Sigmoid colon (tissue), 7 donors: ENCODE results near the gene TEKT5. TPM values are rescaled to one million over a fixed set of nuclear protein-coding genes. Genes with fewer than 3 reads are reported as not detected.
"Not testable (repeated sequence)": the region's sequence is repeated elsewhere in the genome, so short reads cannot be mapped to it uniquely, and the experiment has no call there.

Experiments
- DNase-seq: peaks from one replicate; pipeline ENCODE4 v3.0.0-alpha.2; 2019
- H3K27ac ChIP-seq, 4 donors: fragments of 200-600 bp; sonication (generic); one replicate each; pipeline ENCODE4 v1.5.1; 2016 to 2019; ENCODE audit warnings: mild to moderate bottlenecking in 1 of 4
- H3K27me3 ChIP-seq, 3 donors: fragments of 200-600 bp; sonication (generic); one replicate each; pipeline ENCODE4 v1.5.1; 2019; ENCODE audit warnings: mild to moderate bottlenecking in 1 of 3
- H3K36me3 ChIP-seq, 4 donors: fragments of 200-600 bp; sonication (generic); one replicate each; pipeline ENCODE4 v1.5.1; 2016 to 2019
- H3K4me1 ChIP-seq, 4 donors: fragments of 200-600 bp; sonication (generic); one replicate each; pipeline ENCODE4 v1.5.1; 2017 to 2019
- H3K4me3 ChIP-seq, 4 donors: fragments of 200-600 bp; sonication (generic); one replicate each; pipeline ENCODE4 v1.5.1; 2017 to 2019; ENCODE audit warnings: mild to moderate bottlenecking in 2 of 4, moderate library complexity in 1 of 4
- H3K9me3 ChIP-seq, 4 donors: fragments of 200-600 bp in 3 of 4; sonication (generic) in 3 of 4; one replicate each; pipeline versions ENCODE4 v1.5.1 to v1.6.1; 2013 to 2019
- EP300 ChIP-seq, 4 donors: sonication (generic); formaldehyde crosslinking; IDR thresholded peaks; one replicate each; pipeline ENCODE4 v1.6.1; 2017; ENCODE audit warnings: antibody characterized with exemption in 4 of 4
- POLR2A ChIP-seq, 2 donors: fragments of 450-650 bp; IDR thresholded peaks; one replicate each; pipeline ENCODE4 v1.6.1; 2016; ENCODE audit warnings: antibody characterized with exemption in 2 of 2, mild to moderate bottlenecking in 2 of 2, moderate library complexity in 2 of 2
- POLR2AphosphoS5 ChIP-seq, 4 donors: sonication (generic); formaldehyde crosslinking; IDR thresholded peaks; one replicate each; pipeline ENCODE4 v1.6.1; 2017; ENCODE audit warnings: antibody characterized with exemption in 4 of 4
- WGBS, 2 donors: extraction: QIAGEN DNeasy Blood & Tissue Kit; methylation state at CpG; one replicate each; pipeline ENCODE4 v1.1.7; 2013; 5-methylcytosine and 5-hydroxymethylcytosine counted together
- intact Hi-C: fragments of 100-400 bp; cut with DNase I; formaldehyde crosslinking; loops from one replicate; pipeline ENCODE4 v1.15.1; 2023
- polyA plus RNA-seq, 3 donors: library from polyadenylated mRNA; stranded (reverse); fragments of 200-250 nt; gene quantifications; one replicate each; pipeline ENCODE4 v1.2.3, GENCODE V29; 2013
- total RNA-seq, 4 donors: library from RNA; depleted of rRNA; stranded (reverse); fragments of >200 nt; gene quantifications; one replicate each; pipeline ENCODE4 v1.1.0, GENCODE V29; 2016
- TF ChIP-seq, protein P1 (sequence below), 4 experiments: fragments of 450-650 bp in 3 of 4; fragments of 200-600 bp in 1 of 4; IDR thresholded peaks; one replicate each; pipeline ENCODE4 v1.5.1; 2016 to 2019; ENCODE audit warnings: antibody characterized with exemption in 4 of 4, mild to moderate bottlenecking in 3 of 4, moderate library complexity in 2 of 4
- donor health status: healthy with polysubstance abuse.
- donor health status: Bipolar disorder and iron deficiency.
- donor health status: healthy.

Gene TEKT5
- total and polyA plus RNA-seq, 7 donors = 0.09 to 2.1 (median 0.83) TPM; not detected in 4

- H3K4me1 ChIP-seq = peaks cover 0 to 18% (median 14%) of the 10 kb centered on the region in 4 donors
- WGBS, 2 donors = 83 to 87% methylated on average over 3 of the region's 3 CpGs
- H3K4me3 ChIP-seq = no peak overlapping the region
- H3K9me3 ChIP-seq = no peaks in the 10 kb centered on the region
- no peak for DNase-seq
- TF ChIP-seq POLR2A (IDR thresholded peaks at IDR 0.05) = no peak
- no peak for TF ChIP-seq EP300 (IDR thresholded peaks at IDR 0.05)
- TF ChIP-seq, protein P1, sequence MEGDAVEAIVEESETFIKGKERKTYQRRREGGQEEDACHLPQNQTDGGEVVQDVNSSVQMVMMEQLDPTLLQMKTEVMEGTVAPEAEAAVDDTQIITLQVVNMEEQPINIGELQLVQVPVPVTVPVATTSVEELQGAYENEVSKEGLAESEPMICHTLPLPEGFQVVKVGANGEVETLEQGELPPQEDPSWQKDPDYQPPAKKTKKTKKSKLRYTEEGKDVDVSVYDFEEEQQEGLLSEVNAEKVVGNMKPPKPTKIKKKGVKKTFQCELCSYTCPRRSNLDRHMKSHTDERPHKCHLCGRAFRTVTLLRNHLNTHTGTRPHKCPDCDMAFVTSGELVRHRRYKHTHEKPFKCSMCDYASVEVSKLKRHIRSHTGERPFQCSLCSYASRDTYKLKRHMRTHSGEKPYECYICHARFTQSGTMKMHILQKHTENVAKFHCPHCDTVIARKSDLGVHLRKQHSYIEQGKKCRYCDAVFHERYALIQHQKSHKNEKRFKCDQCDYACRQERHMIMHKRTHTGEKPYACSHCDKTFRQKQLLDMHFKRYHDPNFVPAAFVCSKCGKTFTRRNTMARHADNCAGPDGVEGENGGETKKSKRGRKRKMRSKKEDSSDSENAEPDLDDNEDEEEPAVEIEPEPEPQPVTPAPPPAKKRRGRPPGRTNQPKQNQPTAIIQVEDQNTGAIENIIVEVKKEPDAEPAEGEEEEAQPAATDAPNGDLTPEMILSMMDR (IDR thresholded peaks at IDR 0.05) = no peak
- no peak for TF ChIP-seq POLR2AphosphoS5 (IDR thresholded peaks at IDR 0.05)
- H3K36me3 ChIP-seq = no peaks in the 10 kb centered on the region
- no peak overlapping the region for H3K27ac ChIP-seq
- no peaks in the 10 kb centered on the region for H3K27me3 ChIP-seq
- intact Hi-C loops = no loop called here
These were observed 71.7 kb downstream of the TEKT5 start for GRCh38 chr16:10623059-10623458.

DNA sequence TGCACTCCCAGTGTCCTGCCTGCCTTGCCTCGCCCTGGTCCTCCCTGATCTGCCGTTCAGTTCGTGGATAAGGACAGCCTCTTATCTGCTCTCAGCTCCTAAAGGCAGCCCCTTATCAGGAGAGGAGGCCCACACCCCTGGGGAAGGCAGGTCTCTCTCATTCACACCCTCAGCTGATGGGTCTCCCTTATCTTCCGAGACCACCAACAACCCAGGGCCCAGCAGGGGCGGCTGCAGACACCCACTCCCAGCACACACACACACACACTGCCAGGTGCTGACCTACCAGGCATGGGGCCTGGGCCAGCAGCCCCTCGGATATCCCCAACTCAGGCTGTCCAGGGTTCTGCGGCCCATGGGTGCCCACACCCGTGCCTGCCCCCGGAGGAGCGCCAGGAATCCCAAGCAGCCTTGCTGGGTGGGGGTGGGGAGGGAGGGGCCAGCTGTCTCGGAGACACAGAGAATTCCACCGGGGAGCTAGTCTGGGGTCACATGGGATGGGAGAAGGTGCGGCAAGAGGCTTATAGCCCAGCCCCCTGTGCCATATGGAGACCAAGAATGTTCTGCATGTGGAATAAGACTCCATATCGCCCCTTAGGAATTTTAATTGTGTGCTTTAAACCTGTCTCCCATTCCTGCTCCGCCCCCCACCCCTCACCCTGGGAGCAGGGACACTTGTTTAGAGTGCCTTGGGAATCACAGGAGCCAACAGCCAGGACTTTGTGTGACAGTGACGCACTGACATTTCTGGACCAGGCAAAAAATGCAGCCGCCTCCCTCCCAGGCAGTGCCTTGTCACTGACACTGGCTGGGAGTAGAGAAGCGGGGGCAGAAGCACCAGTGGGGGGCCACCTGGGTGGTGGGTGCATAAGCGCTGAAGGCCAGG is 72.5 kb downstream of the TEKT5 start:
- no peaks in the 10 kb centered on the region for H3K36me3 ChIP-seq
- no peak overlapping the region for H3K27ac ChIP-seq
- H3K4me1 ChIP-seq = peaks cover 0 to 26% (median 21%) of the 10 kb centered on the region in 4 donors
- H3K4me3 ChIP-seq = no peak overlapping the region
- DNase-seq = no peak
- no peaks in the 10 kb centered on the region for H3K9me3 ChIP-seq
- TF ChIP-seq POLR2AphosphoS5 (IDR thresholded peaks at IDR 0.05) = no peak
- TF ChIP-seq, protein P1 (IDR thresholded peaks at IDR 0.05) = no peak
- TF ChIP-seq POLR2A (IDR thresholded peaks at IDR 0.05) = no peak
- no peak for TF ChIP-seq EP300 (IDR thresholded peaks at IDR 0.05)
- intact Hi-C loops = no loop called here
- 70 to 77% methylated on average over 19 of the region's 19 CpGs for WGBS, 2 donors
- H3K27me3 ChIP-seq = no peaks in the 10 kb centered on the region

DNA sequence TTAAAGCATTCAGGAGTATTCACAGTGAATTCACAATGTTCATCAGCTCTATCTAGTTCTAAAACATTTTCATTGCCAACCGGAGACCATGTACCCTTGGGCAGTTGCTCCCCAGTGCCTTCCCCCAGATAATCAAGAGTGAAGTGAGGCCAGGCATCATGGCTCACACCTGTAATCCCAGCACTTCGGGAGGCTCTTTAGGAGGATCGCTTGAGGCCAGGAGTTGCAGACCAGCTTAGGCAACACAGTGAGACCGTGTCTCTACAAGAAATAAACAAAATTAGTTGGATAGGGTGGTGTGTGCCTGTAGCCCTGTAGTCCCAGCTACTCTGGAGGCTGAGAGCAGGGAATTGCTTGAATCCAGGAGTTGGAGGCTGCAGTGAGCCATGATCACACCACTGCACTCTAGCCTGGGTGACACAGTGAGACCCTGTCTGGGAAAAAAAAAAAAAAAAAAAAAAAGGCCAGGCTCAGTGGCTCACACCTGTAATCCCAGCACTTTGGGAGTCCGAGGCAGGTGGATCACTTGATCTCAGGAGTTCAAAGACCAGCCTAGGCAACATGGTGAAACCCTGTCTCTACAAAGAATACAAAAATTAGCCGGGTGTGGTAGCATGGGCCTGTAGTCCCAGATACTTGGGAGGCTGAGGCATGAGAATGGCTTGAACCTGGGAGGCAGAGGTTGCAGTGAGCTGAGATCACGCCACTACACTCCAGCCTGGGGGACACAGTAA is 73.3 kb downstream of the TEKT5 start:
- intact Hi-C loops, H3K4me3 ChIP-seq, H3K36me3 ChIP-seq, H3K27me3 ChIP-seq, DNase-seq, H3K9me3 ChIP-seq, H3K27ac ChIP-seq: not testable (repeated sequence)
- WGBS, 2 donors = 88 to 91% methylated on average over 7 of the region's 7 CpGs
- H3K4me1 ChIP-seq = peaks cover 0 to 35% (median 29%) of the 10 kb centered on the region in 4 donors

DNA sequence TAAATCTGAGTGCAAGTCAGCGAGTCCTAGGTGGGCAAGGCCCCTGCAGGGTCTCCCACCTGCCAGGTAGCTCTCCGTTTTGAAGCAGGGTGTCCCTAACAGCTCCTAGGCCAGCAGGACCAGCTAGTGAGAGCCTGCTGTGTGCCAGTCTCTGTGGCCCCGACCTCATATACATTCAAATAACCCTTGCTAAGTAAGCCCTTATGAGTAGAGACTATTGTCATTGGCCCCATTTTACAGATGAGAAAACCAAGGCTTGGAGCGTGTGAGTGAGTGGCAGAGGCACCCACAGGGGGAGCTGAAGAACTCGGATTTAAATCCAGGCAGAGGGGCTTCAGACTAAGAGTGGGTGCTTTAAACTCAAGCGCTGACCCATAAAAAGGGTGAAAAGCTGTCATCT is 74.6 kb downstream of the TEKT5 start:
- H3K27me3 ChIP-seq = no peaks in the 10 kb centered on the region
- no peak for DNase-seq
- TF ChIP-seq POLR2A (IDR thresholded peaks at IDR 0.05) (no peak), EP300 (IDR thresholded peaks at IDR 0.05) (no peak), POLR2AphosphoS5 (IDR thresholded peaks at IDR 0.05) (no peak)
- TF ChIP-seq, protein P1 (IDR thresholded peaks at IDR 0.05) = no peak
- intact Hi-C loops = no loop called here
- H3K9me3 ChIP-seq = no peaks in the 10 kb centered on the region
- no peaks in the 10 kb centered on the region for H3K36me3 ChIP-seq
- 85 to 88% methylated on average over 6 of the region's 6 CpGs for WGBS, 2 donors
- no peak overlapping the region for H3K4me3 ChIP-seq
- peaks cover 0 to 35% (median 29%) of the 10 kb centered on the region in 4 donors for H3K4me1 ChIP-seq
- peak overlapping the region in 1 of 4 donors; percentile 71 for H3K27ac ChIP-seq

- DNase-seq = peak; percentile 69
- WGBS, 2 donors = 11 to 30% methylated on average over 25 of the region's 25 CpGs
- H3K27me3 ChIP-seq = no peaks in the 10 kb centered on the region
- no peaks in the 10 kb centered on the region for H3K36me3 ChIP-seq
- TF ChIP-seq POLR2A (IDR thresholded peaks at IDR 0.05) = no peak
- TF ChIP-seq POLR2AphosphoS5 (IDR thresholded peaks at IDR 0.05) = no peak
- TF ChIP-seq, protein P1 (IDR thresholded peaks at IDR 0.05) = no peak
- TF ChIP-seq EP300 (IDR thresholded peaks at IDR 0.05) = no peak
- H3K4me1 ChIP-seq = peaks cover 0 to 35% (median 29%) of the 10 kb centered on the region in 4 donors
- peak overlapping the region in 3 of 4 donors; percentile 27 to 71 (median 39) for H3K27ac ChIP-seq
- H3K9me3 ChIP-seq = no peaks in the 10 kb centered on the region
- intact Hi-C loops = no loop called here
- peak overlapping the region in 2 of 4 donors; percentile 16 to 34 for H3K4me3 ChIP-seq
These were observed 75.4 kb downstream of the TEKT5 start for GRCh38 chr16:10619271-10619849.
